ENCODE data around the gene HYAL1.

- TF ChIP-seq CTCF (IDR thresholded peaks at IDR 0.05) (peak; percentile 99 to 100 (median 99)), POLR2A (IDR thresholded peaks at IDR 0.05) (peak in 3 of 4 donors; percentile 27 to 72 (median 43))
These were observed 43.1 kb downstream of the HYAL1 start for GRCh38 chr3:50260027-50260941.

All from esophagus squamous epithelium (tissue), 4 donors.